ENCODE results near the gene ZNF469.

Gene ZNF469

GRCh38 chr16:88361775-88362174, 21.0 kb upstream of the ZNF469 start:
- DNase-seq (ENCODE audit: low read depth in 2 of 2), result no peak
- H3K4me3 ChIP-seq (replicated peaks in 1 of 2; ENCODE audit: low read depth in 2 of 2, low read length in 2 of 2), result no peak overlapping the region
- no peak for TF ChIP-seq CTCF (IDR thresholded peaks at IDR 0.05; ENCODE audit: low read depth, low read length)

- DNase-seq (ENCODE audit: low read depth in 2 of 2), result no peak
- TF ChIP-seq CTCF (IDR thresholded peaks at IDR 0.05; ENCODE audit: low read depth, low read length), result no peak
These were observed 19.4 kb upstream of the ZNF469 start for GRCh38 chr16:88363239-88363891.

GRCh38 chr16:88365244-88365865, 17.4 kb upstream of the ZNF469 start:
- no peak for TF ChIP-seq CTCF (IDR thresholded peaks at IDR 0.05; ENCODE audit: low read depth, low read length)
- no peak overlapping the region for H3K4me3 ChIP-seq (replicated peaks in 1 of 2; ENCODE audit: low read depth in 2 of 2, low read length in 2 of 2)
- DNase-seq (ENCODE audit: low read depth in 2 of 2), result no peak

More at GRCh38 chr16:88363239-88363891, 19.4 kb upstream of the ZNF469 start:
- no peak overlapping the region for H3K4me3 ChIP-seq (replicated peaks in 1 of 2; ENCODE audit: low read depth in 2 of 2, low read length in 2 of 2)

GRCh38 chr16:88366032-88366703, 16.6 kb upstream of the ZNF469 start:
- TF ChIP-seq CTCF (IDR thresholded peaks at IDR 0.05; ENCODE audit: low read depth, low read length), result no peak
- H3K4me3 ChIP-seq (replicated peaks in 1 of 2; ENCODE audit: low read depth in 2 of 2, low read length in 2 of 2), result no peak overlapping the region
- DNase-seq (ENCODE audit: low read depth in 2 of 2), result no peak

- DNase-seq (ENCODE audit: low read depth in 2 of 2), result no peak
- no peak overlapping the region for H3K4me3 ChIP-seq (replicated peaks in 1 of 2; ENCODE audit: low read depth in 2 of 2, low read length in 2 of 2)
- no peak for TF ChIP-seq CTCF (IDR thresholded peaks at IDR 0.05; ENCODE audit: low read depth, low read length)
These were observed 16.1 kb upstream of the ZNF469 start for GRCh38 chr16:88366704-88367047.

GRCh38 chr16:88367560-88367959, 15.2 kb upstream of the ZNF469 start:
- no peak overlapping the region for H3K4me3 ChIP-seq (replicated peaks in 1 of 2; ENCODE audit: low read depth in 2 of 2, low read length in 2 of 2)
- no peak for TF ChIP-seq CTCF (IDR thresholded peaks at IDR 0.05; ENCODE audit: low read depth, low read length)
- DNase-seq (ENCODE audit: low read depth in 2 of 2), result no peak

Measured in cardiac fibroblast (primary cell).